HG02623 (cell line): ENCODE results near the gene PRKAR1B.
"Not testable (repeated sequence)": the region's sequence is repeated elsewhere in the genome, so short reads cannot be mapped to it uniquely, and the experiment has no call there.

Source experiments
- ATAC-seq: cut with Tn5 transposase; IDR thresholded peaks from one replicate; pipeline ENCODE4 v1.9.1; 2021; ENCODE audit warnings: moderate library complexity; ENCODE audit not compliant: unreplicated experiment

The PRKAR1B gene

GRCh38 chr7:651032-651728 lies 75.9 kb downstream of the PRKAR1B start:
- ATAC-seq: no peak

DNA sequence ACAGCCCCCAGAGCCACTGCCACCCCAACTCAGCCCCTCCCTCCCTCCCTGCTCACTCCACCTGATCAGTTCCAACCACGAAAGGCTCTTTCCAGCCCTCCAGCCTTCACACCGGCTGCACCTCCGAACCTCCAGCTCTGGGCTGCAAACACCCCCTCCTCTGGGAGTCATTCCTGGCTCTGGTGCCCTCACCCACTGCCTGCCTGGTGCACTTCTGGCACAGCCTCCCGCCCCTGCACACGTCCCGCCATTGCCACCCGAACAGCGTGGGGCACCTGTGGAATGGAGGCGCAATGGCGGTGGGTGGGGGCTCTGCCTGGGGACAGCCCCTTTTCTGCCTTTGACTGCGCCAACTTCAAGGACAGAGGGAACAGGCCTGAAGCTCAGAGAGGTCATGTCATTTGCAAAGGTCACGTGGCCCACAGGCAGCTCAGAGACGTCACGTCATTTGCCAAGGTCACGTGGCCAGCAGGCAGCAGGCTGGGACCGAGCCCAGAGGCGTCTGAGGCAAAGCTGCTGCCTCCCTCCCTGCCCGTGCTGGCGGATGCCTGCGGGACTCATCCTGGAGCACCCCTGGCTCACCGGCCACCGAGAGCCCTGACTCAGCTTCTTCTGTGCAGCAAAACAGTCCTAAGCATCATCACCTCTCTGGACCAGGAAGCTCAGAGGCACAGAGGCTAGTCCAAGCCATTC lies 76.6 kb downstream of the PRKAR1B start:
- ATAC-seq: no peak

DNA sequence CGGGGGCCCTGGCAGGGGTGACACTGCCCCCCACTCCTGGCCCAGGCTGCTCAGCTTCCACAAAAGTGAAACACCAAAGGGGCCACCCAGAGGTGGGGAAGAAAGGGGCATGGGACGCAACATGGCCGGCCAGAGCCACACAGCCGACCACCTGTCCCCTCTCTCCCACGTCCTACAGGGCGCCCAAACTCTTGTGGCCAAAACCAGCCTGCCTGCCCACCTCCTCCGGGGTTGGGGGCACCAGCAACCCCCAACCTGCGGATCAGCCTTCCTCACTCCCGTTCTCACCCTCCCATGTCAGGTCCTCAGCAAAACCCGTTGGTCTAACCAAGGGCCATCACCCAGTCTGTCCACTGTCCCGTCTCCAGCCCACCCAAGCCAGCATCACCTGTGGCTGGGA lies 80.1 kb downstream of the PRKAR1B start:
- ATAC-seq: no peak

- no peak for ATAC-seq
Observed at GRCh38 chr7:646487-646886, 80.6 kb downstream of the PRKAR1B start.

GRCh38 chr7:645606-646005 lies 81.5 kb downstream of the PRKAR1B start:
- no peak for ATAC-seq

DNA sequence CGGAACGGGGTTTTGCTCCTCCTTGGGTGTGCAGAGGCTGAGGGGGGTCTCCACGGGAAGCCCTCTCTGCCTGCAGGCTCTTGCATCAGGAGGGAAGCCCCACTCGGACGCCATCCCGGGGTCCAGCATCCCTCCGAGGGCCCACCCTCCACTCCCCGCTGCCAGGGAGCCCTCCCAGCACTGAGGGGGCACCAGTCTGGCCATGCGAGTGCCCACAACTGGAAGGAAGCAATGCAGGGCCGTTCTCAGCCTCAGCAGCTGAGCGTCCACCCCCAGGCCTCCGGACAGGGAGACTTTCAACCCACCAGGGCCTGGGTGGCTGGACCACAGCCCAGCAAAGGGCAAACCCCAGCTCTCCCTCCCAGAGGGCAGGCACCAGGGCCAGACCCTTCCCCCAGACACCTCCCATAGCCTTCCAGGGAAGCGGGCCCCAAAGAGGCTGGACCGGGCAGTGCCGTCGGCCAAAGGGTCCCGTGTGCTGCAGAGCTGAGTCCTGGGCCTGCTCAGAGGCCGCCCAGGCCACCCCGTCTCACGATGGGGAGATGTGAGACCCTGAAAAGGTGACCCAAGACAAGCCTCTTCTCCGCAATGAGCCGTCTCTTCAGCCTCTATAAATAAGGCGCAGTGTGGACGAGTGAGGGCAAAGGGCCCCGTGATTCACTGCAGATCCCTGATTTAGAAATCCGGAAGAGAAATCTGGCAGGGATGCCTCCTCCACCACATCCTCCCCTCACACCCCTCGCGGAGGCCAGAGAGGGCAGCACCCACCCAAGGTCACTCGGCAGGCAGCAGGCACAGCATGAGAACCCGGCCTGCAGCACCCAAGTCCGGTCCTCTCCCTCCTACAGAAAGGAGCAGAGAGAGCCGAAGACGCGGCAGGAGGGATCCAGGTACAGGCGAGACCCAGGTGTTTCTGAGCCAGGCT lies 82.4 kb downstream of the PRKAR1B start:
- no peak for ATAC-seq

DNA sequence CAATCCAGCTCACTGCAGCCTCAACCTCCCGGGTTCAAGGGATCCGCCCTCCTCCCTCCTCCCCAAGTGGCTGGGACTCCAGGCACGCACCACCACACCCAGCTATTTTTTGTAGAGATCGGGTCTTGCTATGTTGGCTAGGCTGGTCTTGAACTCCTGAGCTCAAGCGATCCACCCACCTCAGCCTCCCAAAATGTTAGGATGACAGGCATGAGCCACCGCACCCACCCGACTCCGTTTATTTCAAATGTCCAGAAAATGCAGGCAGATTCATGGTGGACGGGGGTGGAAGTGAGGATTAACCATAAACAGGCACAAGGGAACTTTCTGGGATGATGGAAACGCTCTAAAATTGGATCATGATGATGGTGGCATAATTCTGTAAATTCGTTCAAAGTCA lies 85.1 kb downstream of the PRKAR1B start:
- ATAC-seq: no peak

- ATAC-seq: no peak
Observed at GRCh38 chr7:641269-641671, 85.8 kb downstream of the PRKAR1B start.

DNA sequence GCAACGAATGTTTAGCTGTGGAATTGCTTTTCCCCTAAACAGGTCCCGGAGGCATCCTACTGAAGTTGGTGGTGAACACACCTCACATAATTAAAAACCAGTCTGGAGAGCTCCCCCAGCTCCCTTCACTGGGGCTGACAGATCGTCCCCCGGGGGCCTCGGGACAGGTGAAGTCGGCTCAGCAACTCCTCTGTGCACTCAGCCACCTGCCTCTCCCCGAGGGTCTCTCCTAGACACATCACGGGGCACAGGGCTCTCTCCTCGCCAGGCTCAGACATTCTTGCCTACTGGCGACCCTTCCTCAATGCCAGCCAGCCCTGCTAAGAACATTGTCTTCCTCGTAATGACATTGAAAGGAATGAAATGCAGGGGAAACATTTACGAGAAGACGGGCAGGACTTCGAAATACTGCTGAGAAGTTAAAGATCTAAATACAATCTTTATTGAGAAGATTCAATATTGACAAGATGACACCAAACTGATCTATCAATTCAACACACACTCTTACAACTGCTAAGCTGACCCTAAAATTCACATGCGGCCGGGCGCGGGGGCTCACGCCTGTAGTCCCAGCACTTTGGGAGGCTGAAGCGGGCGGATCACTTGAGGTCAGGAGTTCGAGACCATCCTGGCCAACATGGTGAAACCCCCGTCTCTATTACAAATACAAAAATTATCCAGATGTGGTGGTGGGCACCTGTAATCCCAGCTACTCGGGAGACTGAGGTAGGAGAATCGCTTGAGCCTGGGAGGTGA lies 88.6 kb downstream of the PRKAR1B start:
- no peak for ATAC-seq

- no peak for ATAC-seq
Observed at GRCh38 chr7:637826-638225, 89.3 kb downstream of the PRKAR1B start.

DNA sequence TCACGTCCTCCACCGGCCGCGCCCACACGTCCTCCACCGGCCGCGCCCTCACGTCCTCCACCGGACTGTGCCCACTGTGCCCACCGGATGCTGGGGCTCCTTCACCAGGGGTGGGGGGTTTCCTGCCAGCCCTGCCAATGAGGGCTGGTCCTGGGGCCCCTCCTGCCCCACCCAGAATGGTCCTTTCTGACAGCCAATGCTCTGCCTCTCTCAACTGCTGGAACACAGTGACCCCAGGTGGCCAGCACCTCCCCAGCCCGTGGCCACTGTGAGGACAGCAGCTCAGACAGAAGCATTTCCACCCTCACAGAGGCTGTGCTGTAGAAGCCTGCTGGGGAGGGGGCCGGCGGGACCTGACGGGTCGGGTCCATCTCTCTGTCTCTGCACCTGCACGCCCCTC lies 90.7 kb downstream of the PRKAR1B start:
- ATAC-seq: no peak

DNA sequence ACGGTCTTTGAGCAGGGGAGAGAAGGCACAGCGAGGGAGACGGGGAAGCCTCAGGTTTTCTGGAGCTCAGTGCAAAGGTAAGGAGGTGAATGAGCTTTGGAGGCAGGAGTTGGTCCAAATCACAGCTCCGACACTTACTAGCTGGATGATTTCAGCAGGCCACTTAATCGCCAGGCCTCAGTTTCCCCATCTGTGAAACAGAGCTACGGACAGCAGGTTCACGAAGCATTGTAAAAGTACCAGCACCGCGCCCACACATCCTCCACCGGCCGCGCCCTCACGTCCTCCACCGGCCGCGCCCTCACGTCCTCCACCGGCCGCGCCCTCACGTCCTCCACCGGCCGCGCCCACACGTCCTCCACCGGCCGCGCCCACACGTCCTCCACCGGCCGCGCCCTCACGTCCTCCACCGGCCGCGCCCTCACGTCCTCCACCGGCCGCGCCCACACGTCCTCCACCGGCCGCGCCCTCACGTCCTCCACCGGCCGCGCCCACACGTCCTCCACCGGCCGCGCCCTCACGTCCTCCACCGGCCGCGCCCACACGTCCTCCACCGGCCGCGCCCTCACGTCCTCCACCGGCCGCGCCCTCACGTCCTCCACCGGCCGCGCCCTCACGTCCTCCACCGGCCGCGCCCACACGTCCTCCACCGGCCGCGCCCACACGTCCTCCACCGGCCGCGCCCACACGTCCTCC lies 91.2 kb downstream of the PRKAR1B start:
- not testable (repeated sequence) for ATAC-seq

DNA sequence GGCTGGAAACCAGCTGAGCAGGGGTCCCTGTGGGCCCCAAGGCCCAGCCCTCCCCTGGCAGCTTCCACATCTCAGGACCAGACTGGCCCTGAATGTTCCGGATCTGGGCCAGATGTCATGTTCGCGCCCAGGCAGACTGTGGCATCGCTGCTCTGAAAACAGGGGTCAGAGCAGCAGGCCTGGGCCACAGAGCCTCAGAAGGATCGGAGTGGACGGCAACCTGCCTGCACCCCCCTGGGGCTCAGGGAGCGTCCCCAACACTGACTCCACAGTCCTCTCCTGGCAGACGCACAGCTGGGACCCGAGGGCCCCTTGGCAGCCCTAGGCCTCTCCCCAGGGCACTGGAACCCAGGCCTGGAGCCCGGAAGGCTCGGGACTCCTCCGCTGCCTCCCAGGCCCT lies 91.9 kb downstream of the PRKAR1B start:
- ATAC-seq: no peak

DNA sequence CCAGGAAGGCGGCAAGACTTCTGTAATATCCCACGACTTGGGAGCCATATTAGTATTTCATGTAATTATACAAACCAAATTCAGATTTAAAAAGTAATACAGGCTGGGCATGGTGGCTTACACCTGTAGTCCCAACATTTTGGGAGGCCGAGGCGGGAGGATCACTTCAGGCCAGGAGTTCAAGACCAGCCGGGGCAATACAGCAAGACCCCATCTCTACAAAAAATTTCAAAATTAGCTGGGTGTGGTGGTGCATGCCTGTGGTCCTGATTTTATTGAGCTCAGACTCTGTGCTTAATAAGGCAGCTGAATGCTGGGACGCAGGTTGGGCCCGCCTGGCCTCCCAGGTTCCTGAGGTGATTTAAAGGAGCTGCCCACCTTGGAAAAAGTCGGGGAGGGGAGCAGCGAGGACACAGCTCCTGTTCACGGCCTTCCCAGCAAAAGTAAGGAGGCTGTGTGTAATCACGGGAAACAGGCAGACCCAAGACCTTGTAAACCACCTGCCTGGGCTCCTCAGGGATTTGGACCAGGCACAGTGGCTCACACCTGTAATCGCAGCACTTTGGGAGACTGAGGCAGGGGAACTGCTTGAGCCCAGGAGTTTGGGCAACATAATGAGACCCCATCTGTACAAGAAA lies 93.6 kb downstream of the PRKAR1B start:
- no peak for ATAC-seq

GRCh38 chr7:632831-633210 lies 94.3 kb downstream of the PRKAR1B start:
- no peak for ATAC-seq

DNA sequence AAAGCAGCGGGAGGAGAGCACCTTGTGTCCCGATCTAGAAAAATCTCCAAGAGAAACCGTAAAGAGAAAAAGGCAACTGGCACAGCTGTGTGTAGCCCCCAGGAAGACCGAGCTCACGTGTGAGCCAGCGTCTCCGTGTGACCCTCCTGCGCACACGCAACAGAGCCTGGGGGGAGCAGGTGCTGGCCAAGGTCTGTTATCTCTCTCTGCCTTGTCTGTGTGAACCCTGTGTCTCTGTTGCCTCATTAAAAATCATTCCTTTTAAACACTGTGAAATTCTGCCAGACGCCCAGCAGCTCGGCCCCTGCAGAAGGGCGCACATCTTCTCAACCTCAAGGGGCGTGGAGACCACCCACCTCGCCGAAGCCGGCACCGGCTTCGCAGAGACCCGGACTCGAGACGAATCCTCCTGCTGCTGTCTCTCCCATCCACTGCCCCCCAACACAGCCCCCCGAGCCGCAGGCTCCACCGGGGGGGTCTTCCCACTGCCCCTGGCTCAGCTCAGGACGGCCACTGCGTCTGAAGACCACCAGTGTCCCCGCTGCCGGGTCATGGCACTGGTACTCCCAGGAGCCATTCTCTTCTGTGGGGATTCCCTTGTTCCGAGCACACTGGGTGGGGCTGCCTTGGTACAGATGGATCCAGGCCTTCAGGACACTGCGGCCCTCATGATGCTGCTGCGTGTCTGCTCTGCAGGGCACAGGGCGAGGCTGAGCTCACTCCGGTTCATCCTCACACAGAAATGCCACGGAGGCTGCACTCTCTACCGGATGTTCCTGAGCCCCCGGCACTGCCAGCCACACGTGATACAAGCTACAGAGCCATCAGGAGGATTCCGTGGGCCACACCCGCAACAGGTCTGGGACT lies 94.9 kb downstream of the PRKAR1B start:
- ATAC-seq: no peak

DNA sequence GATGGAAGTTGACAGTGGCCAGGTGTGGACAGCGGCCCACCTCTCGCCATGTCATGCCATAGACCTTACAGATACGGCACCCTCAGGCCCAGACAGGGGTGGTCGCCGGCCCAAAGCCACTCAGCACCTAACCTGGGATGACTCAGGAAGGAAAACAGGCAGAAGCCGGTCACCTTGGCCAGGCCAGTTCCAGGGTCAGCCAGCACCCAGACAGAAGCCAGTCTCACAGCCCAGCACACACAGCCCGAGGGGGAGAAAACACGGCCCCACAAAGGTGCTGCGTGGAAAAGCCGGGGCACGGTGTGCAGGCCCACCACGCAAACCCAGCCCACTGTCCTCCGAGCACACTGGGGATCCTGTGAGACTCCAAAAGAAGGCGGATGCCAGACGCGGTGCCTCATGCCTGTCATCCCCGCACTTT lies 95.8 kb downstream of the PRKAR1B start:
- ATAC-seq: no peak

DNA sequence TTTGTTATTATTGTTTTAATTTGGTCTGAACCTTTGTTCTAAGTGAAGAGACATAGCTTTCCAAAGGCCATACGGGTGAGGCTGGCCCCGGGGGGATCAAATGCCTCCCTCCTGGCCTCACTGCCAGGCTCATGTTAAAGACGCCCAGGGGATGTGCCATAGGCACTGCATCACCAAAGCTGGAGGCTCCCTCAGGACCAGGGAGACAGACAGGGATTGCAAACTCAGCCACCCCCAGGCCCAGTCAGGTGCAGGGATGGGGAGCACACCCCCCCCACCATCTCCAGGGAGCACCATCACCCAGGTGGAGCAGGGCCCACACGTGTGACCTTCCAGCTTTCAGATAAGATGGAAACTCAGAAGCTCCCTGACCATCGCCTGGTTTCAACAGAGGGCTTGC lies 96.5 kb downstream of the PRKAR1B start:
- no peak for ATAC-seq

DNA sequence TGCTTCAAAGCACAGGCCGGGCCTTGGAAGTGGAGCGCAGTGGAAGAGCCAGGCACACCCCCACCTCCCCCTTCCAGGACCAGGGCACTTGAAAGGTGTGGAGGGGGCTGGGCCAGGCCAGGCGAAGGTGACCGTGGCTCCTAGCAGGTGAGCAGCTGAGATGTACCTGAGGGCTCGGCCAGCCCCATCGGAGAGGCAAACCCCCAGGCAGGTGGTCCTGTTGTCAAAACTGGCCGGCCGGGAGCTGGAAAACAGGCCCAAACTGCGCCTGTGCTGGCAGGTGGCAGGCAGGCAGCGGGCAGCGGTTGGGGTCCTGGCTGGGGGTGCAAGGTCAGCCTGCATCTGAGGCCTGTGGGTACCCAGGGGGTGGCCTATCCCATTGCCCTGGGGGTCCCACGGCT lies 97.0 kb downstream of the PRKAR1B start:
- no peak for ATAC-seq
